T-helper 2 cell treated with Interferon-gamma antibody and Interleukin-4, amounts not matched to agents 100 ng/mL and 5 ng/mL, for 36 hours (primary cell): Measurements from ENCODE around the gene ZGRF1. TPM values are rescaled to one million over a fixed set of nuclear protein-coding genes. Genes with fewer than 3 reads are reported as not detected.
"Not testable (repeated sequence)": the region's sequence is repeated elsewhere in the genome, so short reads cannot be mapped to it uniquely, and the experiment has no call there.

Source experiments
- intact Hi-C: fragments of 100-400 bp; cut with micrococcal nuclease; formaldehyde crosslinking; loops from one replicate; pipeline ENCODE4 v1.15.1; 2023
- total RNA-seq: library from RNA; stranded (reverse); gene quantifications from 2 replicates; pipeline ENCODE4 v1.2.3, GENCODE V29; 2022

The ZGRF1 gene
- total RNA-seq, 1 donor from 2014 or later, result 32.7 TPM

DNA sequence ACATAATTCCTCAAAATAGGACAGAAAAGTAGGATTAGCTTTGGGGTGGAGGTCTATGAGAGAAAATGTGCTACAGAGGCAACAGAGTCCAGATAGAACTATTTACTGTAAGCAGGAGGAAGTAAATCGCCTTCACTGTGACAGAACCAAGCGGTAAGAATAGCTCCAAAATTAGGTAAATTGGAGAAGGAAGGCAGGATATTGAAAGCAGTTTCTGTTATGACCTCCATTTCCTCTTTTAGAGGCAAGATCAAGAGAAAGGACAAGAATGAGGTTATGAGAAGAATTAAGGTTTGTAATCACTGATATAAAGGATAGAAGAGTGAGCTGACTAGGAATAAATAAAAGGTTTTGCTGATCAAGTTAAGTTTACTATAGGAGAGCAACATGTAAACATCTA, 76.6 kb downstream of the ZGRF1 start:
- intact Hi-C loops, result no loop called here

DNA sequence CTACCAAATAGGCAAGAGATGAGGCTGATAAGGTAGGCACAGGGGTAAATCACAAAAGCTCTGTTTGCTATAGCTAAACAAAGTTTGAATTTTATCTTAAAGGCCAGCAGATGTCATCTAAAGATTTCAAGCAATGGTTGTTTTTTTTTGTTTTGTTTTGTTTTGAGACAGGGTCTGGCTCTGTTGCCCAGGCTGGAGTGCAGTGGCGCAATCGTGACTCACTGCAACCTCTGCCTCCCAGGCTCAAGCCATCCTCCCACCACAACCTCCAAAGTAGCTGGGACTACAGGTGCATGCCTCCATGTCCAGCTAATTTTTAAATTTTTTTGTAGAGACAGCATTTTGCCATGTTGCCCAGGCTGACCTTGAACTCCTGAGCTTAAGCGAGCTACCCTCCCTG, 77.7 kb downstream of the ZGRF1 start:
- intact Hi-C loops, result no loop called here

- intact Hi-C loops, result no loop called here
These were observed 78.9 kb downstream of the ZGRF1 start for GRCh38 chr4:112557676-112558411.

- intact Hi-C loops, result not testable (repeated sequence)
These were observed 82.4 kb downstream of the ZGRF1 start for GRCh38 chr4:112554271-112554670.

GRCh38 chr4:112552668-112553067, 84.0 kb downstream of the ZGRF1 start:
- intact Hi-C loops, result no loop called here

DNA sequence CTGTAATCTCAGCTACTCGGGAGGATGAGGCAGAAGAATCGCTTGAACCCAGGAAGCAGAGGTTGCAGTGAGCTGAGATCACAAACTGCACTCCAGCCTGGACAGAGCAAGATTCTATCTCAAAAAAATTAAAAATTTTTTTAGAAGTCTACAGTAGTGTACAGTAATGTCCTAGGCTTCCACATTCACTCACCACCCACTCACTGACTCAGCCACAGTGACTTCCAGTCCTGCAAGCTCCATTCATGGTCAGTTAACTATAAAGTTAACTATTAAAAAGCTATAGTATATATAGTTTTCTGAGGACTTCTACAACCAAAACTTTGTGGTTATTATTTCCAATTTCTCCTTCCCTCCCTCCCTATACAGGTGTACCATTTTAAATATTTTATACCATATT, 86.0 kb downstream of the ZGRF1 start:
- intact Hi-C loops, result no loop called here

- intact Hi-C loops, result no loop called here
These were observed 90.2 kb downstream of the ZGRF1 start for GRCh38 chr4:112546476-112546875.

GRCh38 chr4:112545346-112545745, 91.4 kb downstream of the ZGRF1 start:
- intact Hi-C loops, result no loop called here

GRCh38 chr4:112540695-112541094, 96.0 kb downstream of the ZGRF1 start:
- intact Hi-C loops, result no loop called here

DNA sequence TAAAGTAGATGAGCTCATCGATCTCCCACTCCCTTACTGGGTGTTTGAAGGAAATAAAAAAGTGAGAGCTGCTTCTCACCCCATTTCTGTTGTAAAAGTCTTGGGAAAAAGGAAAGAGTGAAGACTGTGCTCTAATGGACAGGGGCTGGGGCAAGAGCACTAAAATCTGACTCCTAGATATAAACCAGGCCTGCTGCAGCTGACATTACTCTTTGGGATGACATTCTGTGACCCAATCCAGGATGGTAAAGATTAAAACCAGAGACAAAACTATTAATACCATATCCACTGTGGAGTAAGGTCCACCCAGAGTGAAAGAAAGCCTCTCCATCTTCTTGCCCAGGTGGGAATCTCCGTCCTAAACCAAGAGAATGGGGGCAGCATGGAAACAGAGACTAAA, 100.6 kb downstream of the ZGRF1 start:
- intact Hi-C loops, result no loop called here

DNA sequence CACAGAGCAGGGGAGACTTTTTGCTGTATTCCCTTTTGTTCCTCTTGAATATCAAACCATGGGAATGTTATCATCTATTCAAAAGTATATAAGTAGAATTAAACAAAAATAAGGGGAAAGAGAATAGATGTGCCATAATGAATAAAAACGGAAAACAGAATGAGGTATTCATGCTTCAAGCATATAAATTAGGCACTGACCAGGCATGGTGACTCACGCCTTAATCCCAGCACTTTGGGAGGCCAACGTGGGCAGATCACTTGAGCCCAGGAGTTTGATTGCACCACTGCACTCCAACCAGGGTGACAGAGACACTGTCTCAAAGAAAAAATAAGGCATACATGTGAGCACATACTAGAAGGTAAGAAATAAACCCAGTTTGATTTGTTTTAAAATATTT, 104.4 kb downstream of the ZGRF1 start:
- intact Hi-C loops, result no loop called here

DNA sequence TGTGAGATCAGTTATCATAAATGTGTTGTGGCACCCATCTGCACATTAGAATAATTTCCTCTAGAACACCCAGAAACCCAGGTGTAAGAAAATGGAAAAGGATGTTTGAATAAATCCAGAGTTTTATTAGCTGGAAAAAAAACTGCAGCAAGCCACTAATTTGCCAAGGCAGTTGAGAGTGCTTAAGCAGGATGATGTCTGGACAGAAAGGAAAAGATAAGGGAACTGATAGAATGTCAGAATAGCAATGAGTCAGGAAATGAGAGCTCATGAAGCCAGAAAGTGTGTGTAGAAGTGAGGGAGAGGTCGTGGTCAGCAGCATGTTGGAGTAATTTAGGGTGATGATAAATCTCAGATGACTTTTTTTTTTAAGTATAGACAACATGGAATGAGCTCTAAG, 105.6 kb downstream of the ZGRF1 start:
- intact Hi-C loops, result no loop called here

GRCh38 chr4:112526061-112526460, 110.6 kb downstream of the ZGRF1 start:
- intact Hi-C loops, result no loop called here

GRCh38 chr4:112523764-112524505, 112.8 kb downstream of the ZGRF1 start:
- intact Hi-C loops, result loop anchor here (1.0 to 5.0 kb wide), 7 partner anchors 9 to 449 kb away; partner anchors contain the start of gene FAM241A

- intact Hi-C loops, result loop anchor here (1.0 to 5.0 kb wide), 7 partner anchors 8 to 448 kb away; partner anchors contain the start of gene FAM241A
These were observed 113.5 kb downstream of the ZGRF1 start for GRCh38 chr4:112523008-112523721.

GRCh38 chr4:112522431-112522830, 114.3 kb downstream of the ZGRF1 start:
- intact Hi-C loops, result loop anchor here (2.0 to 5.0 kb wide), 3 partner anchors 14 to 375 kb away; partner anchors contain the start of gene FAM241A

GRCh38 chr4:112521123-112522023, 115.3 kb downstream of the ZGRF1 start:
- intact Hi-C loops, result loop anchor here (2.0 to 5.0 kb wide), 3 partner anchors 13 to 374 kb away; partner anchors contain the start of gene FAM241A

DNA sequence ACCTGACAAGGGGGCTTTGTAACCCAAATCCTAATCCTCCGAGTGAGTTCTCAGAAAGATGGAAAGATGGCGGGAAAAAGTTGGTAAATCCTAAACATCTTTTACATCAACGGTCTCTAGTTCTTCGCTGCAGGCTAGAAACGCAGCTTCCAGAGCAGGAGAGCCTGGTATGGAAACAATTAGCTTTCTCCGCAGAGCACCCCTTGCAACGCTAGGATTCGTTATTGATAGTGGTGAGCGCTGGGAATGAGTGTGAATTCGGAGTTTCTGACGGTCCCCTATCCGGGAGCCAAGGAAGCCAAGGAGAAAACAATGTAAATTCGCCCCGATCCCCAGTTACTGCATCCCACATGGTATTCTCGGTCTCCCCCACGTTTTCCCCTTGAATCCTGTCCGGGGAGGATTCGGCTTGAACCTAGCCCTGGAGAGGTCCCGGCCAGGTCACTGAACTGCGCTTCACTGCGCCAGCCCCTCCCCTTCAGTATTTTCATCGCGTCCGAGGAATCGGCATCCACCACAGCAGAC, 116.0 kb downstream of the ZGRF1 start:
- intact Hi-C loops, result loop anchor here (5.0 kb wide), 2 partner anchors 242 to 373 kb away; partner anchors contain the start of gene FAM241A

GRCh38 chr4:112519689-112520597, 116.8 kb downstream of the ZGRF1 start:
- intact Hi-C loops, result loop anchor here (5.0 to 10.0 kb wide), 5 partner anchors 185 to 1898 kb away; partner anchors contain the start of genes AP1AR, FAM241A and PITX2
